Heart left ventricle (tissue), 16 donors: ENCODE results near the gene MFGE8. TPM values are rescaled to one million over a fixed set of nuclear protein-coding genes. Genes with fewer than 3 reads are reported as not detected.

ENCODE experiments used
- ATAC-seq, 4 donors: fragments of 200-7000 bp; cut with Tn5 transposase; one replicate each; pipeline ENCODE4 v1.9.1; 2020 to 2022; ENCODE audit warnings: moderate library complexity in 4 of 4, mild to moderate bottlenecking in 3 of 4, moderate number of reproducible peaks in 1 of 4
- DNase-seq, 5 donors: peaks; one replicate each; pipeline ENCODE4 v3.0.0-alpha.2; 2020
- H3K27ac ChIP-seq, 12 donors: fragments of 200-600 bp; sonication (generic) in 4 of 12; one replicate each; pipeline versions ENCODE4 v1.5.0 to v1.8.0; 2016 to 2022; ENCODE audit warnings: mild to moderate bottlenecking in 2 of 12
- H3K27me3 ChIP-seq, 9 donors: fragments of 200-600 bp; sonication (generic) in 2 of 9; one replicate each; pipeline versions ENCODE4 v1.5.1 to v1.8.0; 2016 to 2022; ENCODE audit warnings: mild to moderate bottlenecking in 3 of 9
- H3K36me3 ChIP-seq, 9 donors: fragments of 200-600 bp; sonication (generic) in 2 of 9; one replicate each; pipeline versions ENCODE4 v1.5.0 to v1.8.0; 2018 to 2022; ENCODE audit warnings: mild to moderate bottlenecking in 2 of 9
- H3K4me1 ChIP-seq, 12 donors: fragments of 200-600 bp; sonication (generic) in 4 of 12; one replicate each; pipeline versions ENCODE4 v1.5.0 to v1.8.0; 2016 to 2022; ENCODE audit warnings: mild to moderate bottlenecking in 3 of 12
- H3K4me3 ChIP-seq, 12 donors: fragments of 200-600 bp; sonication (generic) in 4 of 12; one replicate each; pipeline versions ENCODE4 v1.5.0 to v1.8.0; 2017 to 2022; ENCODE audit warnings: mild to moderate bottlenecking in 9 of 12, moderate library complexity in 4 of 12
- H3K9me3 ChIP-seq, 12 donors: fragments of 200-600 bp; sonication (generic) in 4 of 12; one replicate each; pipeline versions ENCODE4 v1.5.0 to v1.8.0; 2016 to 2022; ENCODE audit warnings: mild to moderate bottlenecking in 1 of 12
- CTCF ChIP-seq, 12 donors: fragments of 200-600 bp; sonication (generic) in 4 of 12; IDR thresholded peaks; one replicate each; pipeline versions ENCODE4 v1.5.0 to v1.8.0; 2018 to 2022; ENCODE audit warnings: antibody characterized with exemption in 12 of 12, mild to moderate bottlenecking in 5 of 12
- POLR2A ChIP-seq, 2 donors: fragments of 450-650 bp; IDR thresholded peaks; one replicate each; pipeline ENCODE4 v1.6.1; 2017; ENCODE audit warnings: antibody characterized with exemption in 2 of 2, mild to moderate bottlenecking in 2 of 2, moderate library complexity in 2 of 2
- WGBS, 4 donors: extraction: QIAGEN DNeasy Blood & Tissue Kit in 2 of 4; methylation state at CpG; one replicate each; pipeline versions ENCODE4 v1.1.5 to v1.1.7; 2013 to 2018; 5-methylcytosine and 5-hydroxymethylcytosine counted together
- intact Hi-C, 10 donors: fragments of 100-400 bp; cut with DNase I; formaldehyde crosslinking; loops; one replicate each; pipeline versions ENCODE4 v1.11.1 to v1.14.2; 2022
- polyA plus RNA-seq, 2 donors: library from polyadenylated mRNA; stranded (reverse); fragments of 200-250 nt; gene quantifications; one replicate each; pipeline ENCODE4 v1.2.3, GENCODE V29; 2013
- total RNA-seq, 9 donors: library from RNA; depleted of rRNA in 2 of 9; stranded (reverse); fragments of >200 nt in 2 of 9; fragmentation: NEBNext Ultra II Directional in 3 of 9; extraction: Animal tissue kit (Norgen Biotek cat#: 25700) in 3 of 9; gene quantifications; one replicate each; pipeline versions ENCODE4 v1.1.0 to v1.2.4, GENCODE V29; 2016 to 2023
- donor health status: ischemic (EF 13 %, LVEDD 7.1; RV severe dilation, severe dysfunction).
- donor health status: healthy with polysubstance abuse.
- donor health status: DM: no; HTN: yes; CAD: no.
- donor health status: DM: no; HTN: no; CAD: no.
- donor health status: ischemic (EF 25% LVEDD 6.9; RV normal size, moderate dysfunction).
- donor health status: ischemic (EF 25% LVEDD 5.7; RV mildly dilated, moderate dysfunction).
- donor health status: healthy.
- donor health status: DM: yes; HTN: yes; CAD: no.
- donor health status: ischemic (EF 35%, LVEDD 5.7; RV mildly dilated, moderate dysfunction).
- donor health status: nonischemic (EF 11% LVEDD 7.7; RV severe dilation, severe dysfunction).
- donor health status: DM: yes; HTN: yes; CAD: no.
- donor health status: PGD.
- donor health status: ischemic (EF 29% LVEDD 5.4; RV normal size, mild dysfunction).
- donor health status: nonischemic (EF 23%, LVEDD 6.1; RV moderate dilation, normal function).

MFGE8 gene
- total and polyA plus RNA-seq, 11 donors = 352 to 732 (median 556) TPM

- Histone ChIP-seq H3K27me3 (peaks cover 0 to 8% (median 0%) of the 10 kb centered on the region in 9 donors), H3K9me3 (no peaks in the 10 kb centered on the region), H3K27ac (peak within 1 kb of the TSS in 5 of 12 donors; percentile 9 to 81 (median 61)), H3K4me1 (peaks cover 5 to 57% (median 42%) of the 10 kb centered on the region in 12 donors), H3K36me3 (peaks cover 0 to 18% (median 13%) of the 10 kb centered on the region in 9 donors), H3K4me3 (peak within 1 kb of the TSS; percentile 1 to 84 (median 58))
- ATAC-seq (peak in 3 of 4 donors; percentile 12 to 27 (median 21)), DNase-seq (no peak)
- TF ChIP-seq POLR2A (IDR thresholded peaks at IDR 0.05) (no peak), CTCF (IDR thresholded peaks at IDR 0.05) (no peak)
- WGBS, 4 donors = 1 to 11% (median 2%) methylated on average over 25 to 70 of the region's 70 CpGs
- intact Hi-C loops = loop anchor here in 8 of 10 donors (5.0 to 10.0 kb wide), 6 partner anchors 240 to 282 kb away; partner anchors contain the start of gene AEN (in 5 of the 8)
Measured at GRCh38 chr15:88894819-88895767, 18.1 kb downstream of the MFGE8 start, which contains the start of gene HAPLN3. HAPLN3 (minus strand) TSS chr15:88895544; CDS start chr15:88887298, 8,246 bp downstream.

- DNase-seq (peak in 4 of 5 donors; percentile 52 to 81 (median 64)), ATAC-seq (peak in 3 of 4 donors; percentile 15 to 35 (median 21))
- peak; percentile 57 to 78 (median 68) for TF ChIP-seq CTCF (IDR thresholded peaks at IDR 0.05)
- TF ChIP-seq POLR2A (IDR thresholded peaks at IDR 0.05) = no peak
- Histone ChIP-seq H3K4me1 (peaks cover 5 to 54% (median 41%) of the 10 kb centered on the region in 12 donors), H3K4me3 (peak overlapping the region; percentile 1 to 84 (median 58)), H3K27me3 (peaks cover 0 to 8% (median 0%) of the 10 kb centered on the region in 9 donors), H3K27ac (peak overlapping the region in 3 of 12 donors; percentile 61 to 76 (median 62)), H3K36me3 (peaks cover 0 to 11% (median 8%) of the 10 kb centered on the region in 9 donors), H3K9me3 (no peaks in the 10 kb centered on the region)
- intact Hi-C loops = loop anchor here in 6 of 10 donors (5.0 to 10.0 kb wide), 4 partner anchors 240 to 280 kb away; partner anchors contain the start of gene AEN (in 2 of the 6)
- WGBS, 4 donors = 2 to 6% (median 3%) methylated on average over 20 to 23 of the region's 23 CpGs
Measured at GRCh38 chr15:88894348-88894818, 18.8 kb downstream of the MFGE8 start.

GRCh38 chr15:88891540-88892254, 21.5 kb downstream of the MFGE8 start:
- Histone ChIP-seq H3K9me3 (no peaks in the 10 kb centered on the region), H3K4me3 (no peak overlapping the region), H3K36me3 (peaks cover 0 to 13% (median 0%) of the 10 kb centered on the region in 9 donors), H3K4me1 (peaks cover 0 to 29% (median 24%) of the 10 kb centered on the region in 12 donors), H3K27ac (no peak overlapping the region), H3K27me3 (peaks cover 0 to 8% (median 0%) of the 10 kb centered on the region in 9 donors)
- WGBS, 4 donors = 81 to 91% (median 86%) methylated on average over 5 to 7 of the region's 7 CpGs
- TF ChIP-seq CTCF (IDR thresholded peaks at IDR 0.05) = no peak
- intact Hi-C loops = loop anchor here in 6 of 10 donors (5.0 to 10.0 kb wide), 4 partner anchors 237 to 283 kb away; partner anchors contain the start of gene AEN (in 2 of the 6)
- DNase-seq (no peak), ATAC-seq (no peak)
